Tibial artery (tissue), 4 donors: ENCODE data around the gene CYBRD1.

Experiments used
- DNase-seq, 2 donors: peaks; one replicate each; pipeline ENCODE4 v3.0.0-alpha.2; 2019
- H3K27ac ChIP-seq, 2 donors: fragments of 200-600 bp; sonication (generic) in 1 of 2; 1 replicate in 1 of 2; 2 replicates in 1 of 2; pipeline ENCODE4 v1.5.1; 2018 to 2019; ENCODE audit warnings: mild to moderate bottlenecking in 1 of 2
- H3K27me3 ChIP-seq, 2 donors: fragments of 200-600 bp; sonication (generic) in 1 of 2; one replicate each; pipeline versions ENCODE4 v1.5.1 to v1.6.0; 2016 to 2019
- H3K36me3 ChIP-seq, 3 donors: fragments of 200-600 bp; sonication (generic) in 2 of 3; one replicate each; pipeline ENCODE4 v1.5.1; 2016 to 2019; ENCODE audit warnings: mild to moderate bottlenecking in 2 of 3
- H3K4me1 ChIP-seq, 4 donors: fragments of 200-600 bp; sonication (generic) in 2 of 4; 1 replicate in 3 of 4; 2 replicates in 1 of 4; pipeline ENCODE4 v1.5.1; 2016 to 2019
- H3K4me3 ChIP-seq, 2 donors: fragments of 200-600 bp; sonication (generic) in 1 of 2; 1 replicate in 1 of 2; 2 replicates in 1 of 2; pipeline ENCODE4 v1.5.1; 2018 to 2019; ENCODE audit warnings: mild to moderate bottlenecking in 2 of 2
- H3K9me3 ChIP-seq, 3 donors: fragments of 200-600 bp; sonication (generic) in 1 of 3; one replicate each; pipeline ENCODE4 v1.5.1; 2016 to 2019
- CTCF ChIP-seq, 2 experiments: fragments of 200-600 bp in 1 of 2; fragments of 450-650 bp in 1 of 2; IDR thresholded peaks; one replicate each; pipeline ENCODE4 v1.5.1; 2017 to 2019; ENCODE audit warnings: antibody characterized with exemption in 2 of 2, mild to moderate bottlenecking in 1 of 2, moderate library complexity in 1 of 2
- intact Hi-C: fragments of 100-400 bp; cut with DNase I; formaldehyde crosslinking; loops from one replicate; pipeline ENCODE4 v1.15.0; 2023; ENCODE audit warnings: low total_unique reads

CYBRD1 gene

GRCh38 chr2:171602352-171602751 lies 80.1 kb downstream of the CYBRD1 start:
- Histone ChIP-seq H3K27me3 (peaks cover 0 to 8% of the 10 kb centered on the region in 2 donors), H3K4me1 (no peaks in the 10 kb centered on the region), H3K36me3 (no peaks in the 10 kb centered on the region), H3K9me3 (no peaks in the 10 kb centered on the region), H3K27ac (no peak overlapping the region), H3K4me3 (no peak overlapping the region)
- no peak for TF ChIP-seq CTCF (IDR thresholded peaks at IDR 0.05)
- no peak for DNase-seq
- intact Hi-C loops, result no loop called here
